ENCODE measurements around the gene ANO1.

- TF ChIP-seq CTCF (IDR thresholded peaks at IDR 0.05; ENCODE audit: insufficient read depth, low read length, poor library complexity, severe bottlenecking) (no peak), EZH2phosphoT487 (conservative IDR thresholded peaks at IDR 0.05; ENCODE audit: low read length) (no peak)
These were observed 26.8 kb downstream of the ANO1 start for GRCh38 chr11:70104961-70105360.

All from SU-DHL-6 (cell line).